Astrocyte of the spinal cord (primary cell): ENCODE results near the gene NCAPD3.

Source experiments
- DNase-seq: peaks from one replicate; pipeline ENCODE4 v3.0.0; 2011; ENCODE audit warnings: low read depth, low spot score
- H3K4me3 ChIP-seq: 2 replicates; pipeline ENCODE4 v1.5.1; 2011; ENCODE audit warnings: low read depth, mild to moderate bottlenecking, low read length, moderate library complexity
- CTCF ChIP-seq: IDR thresholded peaks from 2 replicates; pipeline ENCODE4 v1.5.1; 2012; ENCODE audit warnings: low read depth, mild to moderate bottlenecking, low read length, inconsistent platforms
- in situ Hi-C: cut with HindIII; loops from 2 replicates; pipeline ENCODE4 v1.10.0; 2017; ENCODE audit warnings: low sequenced_read_pairs

NCAPD3 gene

GRCh38 chr11:134228625-134229024, 4.9 kb upstream of the NCAPD3 start:
- TF ChIP-seq CTCF: no peak
- in situ Hi-C loops: no loop called here
- DNase-seq: peak; percentile 16
- no peak overlapping the region for H3K4me3 ChIP-seq

- no peak overlapping the region for H3K4me3 ChIP-seq
- TF ChIP-seq CTCF: no peak
- no peak for DNase-seq
- in situ Hi-C loops: no loop called here
Measured at GRCh38 chr11:134226806-134227325, 3.1 kb upstream of the NCAPD3 start.

GRCh38 chr11:134224710-134225664, 1.2 kb upstream of the NCAPD3 start:
- DNase-seq: peak; percentile 15
- TF ChIP-seq CTCF: no peak
- peak overlapping the region; percentile 84 for H3K4me3 ChIP-seq
- in situ Hi-C loops: no loop called here

- in situ Hi-C loops: no loop called here
- H3K4me3 ChIP-seq: peak overlapping the region; percentile 67
- TF ChIP-seq CTCF: no peak
- DNase-seq: no peak
Measured at GRCh38 chr11:134223121-134223520, 646 bp downstream of the NCAPD3 start.

- in situ Hi-C loops: no loop called here
- TF ChIP-seq CTCF: no peak
Measured at GRCh38 chr11:134216816-134217215, 7.0 kb downstream of the NCAPD3 start.

GRCh38 chr11:134215836-134216235, 7.9 kb downstream of the NCAPD3 start:
- DNase-seq: no peak
- H3K4me3 ChIP-seq: no peak overlapping the region
- no peak for TF ChIP-seq CTCF
- in situ Hi-C loops: no loop called here

More at GRCh38 chr11:134216816-134217215, 7.0 kb downstream of the NCAPD3 start:
- no peak overlapping the region for H3K4me3 ChIP-seq
- DNase-seq: no peak
